ENCODE measurements around the gene PHEX.

DNA sequence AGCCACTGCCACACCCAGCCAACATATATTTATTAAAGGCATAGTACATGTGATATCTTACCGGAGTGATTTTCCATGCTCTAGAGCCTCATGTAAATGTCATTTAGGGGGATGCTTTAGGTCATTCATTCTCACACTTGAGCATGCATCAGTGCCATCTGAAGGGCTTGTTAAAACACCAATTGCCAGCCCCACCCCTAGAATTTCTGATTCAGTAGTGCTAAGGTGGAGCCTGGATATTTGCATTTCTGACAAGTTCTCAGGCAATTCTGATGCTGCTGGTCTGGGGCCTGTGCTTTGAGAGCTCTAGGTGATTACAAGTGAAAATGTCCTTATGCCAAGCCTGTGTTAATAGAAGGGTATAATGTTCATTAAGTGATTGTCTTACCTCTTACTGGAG, 107.7 kb downstream of the PHEX start:
- TF ChIP-seq, protein P1, sequence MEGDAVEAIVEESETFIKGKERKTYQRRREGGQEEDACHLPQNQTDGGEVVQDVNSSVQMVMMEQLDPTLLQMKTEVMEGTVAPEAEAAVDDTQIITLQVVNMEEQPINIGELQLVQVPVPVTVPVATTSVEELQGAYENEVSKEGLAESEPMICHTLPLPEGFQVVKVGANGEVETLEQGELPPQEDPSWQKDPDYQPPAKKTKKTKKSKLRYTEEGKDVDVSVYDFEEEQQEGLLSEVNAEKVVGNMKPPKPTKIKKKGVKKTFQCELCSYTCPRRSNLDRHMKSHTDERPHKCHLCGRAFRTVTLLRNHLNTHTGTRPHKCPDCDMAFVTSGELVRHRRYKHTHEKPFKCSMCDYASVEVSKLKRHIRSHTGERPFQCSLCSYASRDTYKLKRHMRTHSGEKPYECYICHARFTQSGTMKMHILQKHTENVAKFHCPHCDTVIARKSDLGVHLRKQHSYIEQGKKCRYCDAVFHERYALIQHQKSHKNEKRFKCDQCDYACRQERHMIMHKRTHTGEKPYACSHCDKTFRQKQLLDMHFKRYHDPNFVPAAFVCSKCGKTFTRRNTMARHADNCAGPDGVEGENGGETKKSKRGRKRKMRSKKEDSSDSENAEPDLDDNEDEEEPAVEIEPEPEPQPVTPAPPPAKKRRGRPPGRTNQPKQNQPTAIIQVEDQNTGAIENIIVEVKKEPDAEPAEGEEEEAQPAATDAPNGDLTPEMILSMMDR (IDR thresholded peaks at IDR 0.05) = no peak
- no peak for TF ChIP-seq POLR2A (IDR thresholded peaks at IDR 0.05)

Measured in adrenal gland (tissue), 5 donors.